Measurements from ENCODE around the gene ELK3.

GRCh38 chr12:96170762-96171161 lies 23.4 kb upstream of the ELK3 start:
- TF ChIP-seq CTCF (conservative IDR thresholded peaks at IDR 0.05; ENCODE audit: low read depth in 2 of 2) (no peak), EZH2 (IDR thresholded peaks at IDR 0.05; ENCODE audit: low read depth, unreplicated experiment) (no peak), JUNB (IDR thresholded peaks at IDR 0.05; ENCODE audit: unreplicated experiment) (no peak), EZH2phosphoT487 (IDR thresholded peaks at IDR 0.05; ENCODE audit: unreplicated experiment) (no peak), POLR2AphosphoS5 (IDR thresholded peaks at IDR 0.05; ENCODE audit: low read depth) (no peak), CREB1 (CRISPR knock-in tag; IDR thresholded peaks at IDR 0.05; ENCODE audit: low read depth) (no peak)
- TF ChIP-seq, protein P1, sequence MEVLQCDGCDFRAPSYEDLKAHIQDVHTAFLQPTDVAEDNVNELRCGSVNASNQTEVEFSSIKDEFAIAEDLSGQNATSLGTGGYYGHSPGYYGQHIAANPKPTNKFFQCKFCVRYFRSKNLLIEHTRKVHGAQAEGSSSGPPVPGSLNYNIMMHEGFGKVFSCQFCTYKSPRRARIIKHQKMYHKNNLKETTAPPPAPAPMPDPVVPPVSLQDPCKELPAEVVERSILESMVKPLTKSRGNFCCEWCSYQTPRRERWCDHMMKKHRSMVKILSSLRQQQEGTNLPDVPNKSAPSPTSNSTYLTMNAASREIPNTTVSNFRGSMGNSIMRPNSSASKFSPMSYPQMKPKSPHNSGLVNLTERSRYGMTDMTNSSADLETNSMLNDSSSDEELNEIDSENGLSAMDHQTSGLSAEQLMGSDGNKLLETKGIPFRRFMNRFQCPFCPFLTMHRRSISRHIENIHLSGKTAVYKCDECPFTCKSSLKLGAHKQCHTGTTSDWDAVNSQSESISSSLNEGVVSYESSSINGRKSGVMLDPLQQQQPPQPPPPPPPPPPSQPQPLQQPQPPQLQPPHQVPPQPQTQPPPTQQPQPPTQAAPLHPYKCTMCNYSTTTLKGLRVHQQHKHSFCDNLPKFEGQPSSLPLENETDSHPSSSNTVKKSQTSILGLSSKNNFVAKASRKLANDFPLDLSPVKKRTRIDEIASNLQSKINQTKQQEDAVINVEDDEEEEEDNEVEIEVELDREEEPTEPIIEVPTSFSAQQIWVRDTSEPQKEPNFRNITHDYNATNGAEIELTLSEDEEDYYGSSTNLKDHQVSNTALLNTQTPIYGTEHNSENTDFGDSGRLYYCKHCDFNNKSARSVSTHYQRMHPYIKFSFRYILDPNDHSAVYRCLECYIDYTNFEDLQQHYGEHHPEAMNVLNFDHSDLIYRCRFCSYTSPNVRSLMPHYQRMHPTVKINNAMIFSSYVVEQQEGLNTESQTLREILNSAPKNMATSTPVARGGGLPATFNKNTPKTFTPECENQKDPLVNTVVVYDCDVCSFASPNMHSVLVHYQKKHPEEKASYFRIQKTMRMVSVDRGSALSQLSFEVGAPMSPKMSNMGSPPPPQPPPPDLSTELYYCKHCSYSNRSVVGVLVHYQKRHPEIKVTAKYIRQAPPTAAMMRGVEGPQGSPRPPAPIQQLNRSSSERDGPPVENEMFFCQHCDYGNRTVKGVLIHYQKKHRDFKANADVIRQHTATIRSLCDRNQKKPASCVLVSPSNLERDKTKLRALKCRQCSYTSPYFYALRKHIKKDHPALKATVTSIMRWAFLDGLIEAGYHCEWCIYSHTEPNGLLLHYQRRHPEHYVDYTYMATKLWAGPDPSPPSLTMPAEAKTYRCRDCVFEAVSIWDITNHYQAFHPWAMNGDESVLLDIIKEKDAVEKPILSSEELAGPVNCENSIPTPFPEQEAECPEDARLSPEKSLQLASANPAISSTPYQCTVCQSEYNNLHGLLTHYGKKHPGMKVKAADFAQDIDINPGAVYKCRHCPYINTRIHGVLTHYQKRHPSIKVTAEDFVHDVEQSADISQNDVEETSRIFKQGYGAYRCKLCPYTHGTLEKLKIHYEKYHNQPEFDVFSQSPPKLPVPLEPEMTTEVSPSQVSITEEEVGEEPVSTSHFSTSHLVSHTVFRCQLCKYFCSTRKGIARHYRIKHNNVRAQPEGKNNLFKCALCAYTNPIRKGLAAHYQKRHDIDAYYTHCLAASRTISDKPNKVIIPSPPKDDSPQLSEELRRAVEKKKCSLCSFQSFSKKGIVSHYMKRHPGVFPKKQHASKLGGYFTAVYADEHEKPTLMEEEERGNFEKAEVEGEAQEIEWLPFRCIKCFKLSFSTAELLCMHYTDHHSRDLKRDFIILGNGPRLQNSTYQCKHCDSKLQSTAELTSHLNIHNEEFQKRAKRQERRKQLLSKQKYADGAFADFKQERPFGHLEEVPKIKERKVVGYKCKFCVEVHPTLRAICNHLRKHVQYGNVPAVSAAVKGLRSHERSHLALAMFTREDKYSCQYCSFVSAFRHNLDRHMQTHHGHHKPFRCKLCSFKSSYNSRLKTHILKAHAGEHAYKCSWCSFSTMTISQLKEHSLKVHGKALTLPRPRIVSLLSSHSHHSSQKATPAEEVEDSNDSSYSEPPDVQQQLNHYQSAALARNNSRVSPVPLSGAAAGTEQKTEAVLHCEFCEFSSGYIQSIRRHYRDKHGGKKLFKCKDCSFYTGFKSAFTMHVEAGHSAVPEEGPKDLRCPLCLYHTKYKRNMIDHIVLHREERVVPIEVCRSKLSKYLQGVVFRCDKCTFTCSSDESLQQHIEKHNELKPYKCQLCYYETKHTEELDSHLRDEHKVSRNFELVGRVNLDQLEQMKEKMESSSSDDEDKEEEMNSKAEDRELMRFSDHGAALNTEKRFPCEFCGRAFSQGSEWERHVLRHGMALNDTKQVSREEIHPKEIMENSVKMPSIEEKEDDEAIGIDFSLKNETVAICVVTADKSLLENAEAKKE (CRISPR knock-in tag; IDR thresholded peaks at IDR 0.05), result no peak

All from GM23338 (cell line).